ENCODE data around the gene PTPN6. TPM values are rescaled to one million over a fixed set of nuclear protein-coding genes. Genes with fewer than 3 reads are reported as not detected.
"Not testable (repeated sequence)": the region's sequence is repeated elsewhere in the genome, so short reads cannot be mapped to it uniquely, and the experiment has no call there.

Gene PTPN6
- total RNA-seq (1 to 10 TPM; 8.4 to 9.3 TPM), polyA plus RNA-seq (ENCODE audit: insufficient read length in 2 of 2) (1 to 10 TPM; 5.7 to 7.9 TPM)
- long read RNA-seq, donor 1, result 0 reads
- long read RNA-seq, donor 2, partial matches to known transcripts, result 0 of 1 reads
- long read RNA-seq, donor 2, other reads (novel, unspliced or antisense), result 0 of 1 reads
- long read RNA-seq, donor 3, result 0 reads
- long read RNA-seq, donor 4, partial matches to known transcripts, result 0 of 4 reads
- long read RNA-seq, donor 4, other reads (novel, unspliced or antisense), result 0 of 4 reads

DNA sequence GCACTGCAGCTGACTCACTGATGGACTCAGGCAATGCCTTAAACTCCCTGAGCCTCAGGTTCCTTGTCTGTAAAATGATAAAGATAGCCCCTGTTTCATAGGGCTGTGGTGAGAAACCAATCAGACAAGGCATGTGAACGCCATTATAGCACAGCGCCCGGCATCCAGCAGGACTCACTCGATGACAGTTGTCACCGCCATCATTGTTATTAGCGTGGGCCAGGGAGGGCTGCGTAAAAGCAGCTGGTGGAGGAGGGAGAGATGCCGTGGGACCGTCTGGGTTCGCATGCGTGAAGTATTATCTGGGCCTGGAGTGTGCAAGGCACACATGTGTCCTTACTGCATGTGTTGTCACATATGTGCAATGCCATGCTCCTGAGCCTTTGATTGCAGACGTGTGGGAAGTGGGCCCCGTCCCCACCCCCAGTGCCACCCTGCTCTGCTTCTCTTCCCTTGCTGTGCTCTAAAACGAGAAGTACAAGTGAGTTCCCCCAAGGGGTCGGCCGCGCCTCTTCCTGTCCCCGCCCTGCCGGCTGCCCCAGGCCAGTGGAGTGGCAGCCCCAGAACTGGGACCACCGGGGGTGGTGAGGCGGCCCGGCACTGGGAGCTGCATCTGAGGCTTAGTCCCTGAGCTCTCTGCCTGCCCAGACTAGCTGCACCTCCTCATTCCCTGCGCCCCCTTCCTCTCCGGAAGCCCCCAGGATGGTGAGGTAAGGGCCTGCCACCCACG, at the start of gene PTPN6:
Gene PTPN6 (plus strand): TSS at position 546 of the 730 bp plus-strand sequence. CDS start 157 bp downstream, at position 703.
- Histone ChIP-seq H3K4me3 (ENCODE audit: low read depth, low read length) (peak within 1 kb of the TSS; percentile 7), H3K4me1 (ENCODE audit: control insufficient read depth, insufficient read depth, low read length) (peaks cover 26% of the 10 kb centered on the region)
- 68% methylated on average over 25 of the region's 25 CpGs for WGBS (ENCODE audit: insufficient coverage)

DNA sequence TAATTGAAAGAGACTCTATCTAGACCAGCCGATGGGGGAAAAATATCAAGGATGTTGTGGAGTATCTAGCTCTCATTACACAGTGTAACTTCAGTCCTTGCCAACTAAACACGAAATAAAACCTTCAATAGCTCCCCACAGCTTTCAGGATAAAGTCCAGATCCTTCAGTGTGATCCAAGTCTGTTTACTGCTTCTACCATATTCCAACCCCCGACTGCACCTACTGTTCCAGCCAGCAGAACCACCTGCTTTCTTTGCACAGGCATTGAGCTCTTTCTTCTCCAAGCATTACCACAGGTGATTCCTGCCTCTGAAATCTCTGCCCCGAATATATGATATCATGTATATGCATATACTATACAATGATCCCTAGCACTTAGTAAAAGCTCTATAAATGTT, 48.7 kb upstream of the PTPN6 start:
- H3K27me3 ChIP-seq (ENCODE audit: control insufficient read depth, insufficient read depth, low read length), result no peaks in the 10 kb centered on the region
- H3K4me1 ChIP-seq (ENCODE audit: control insufficient read depth, insufficient read depth, low read length), result peaks cover 22% of the 10 kb centered on the region
- no peak overlapping the region for H3K27ac ChIP-seq (ENCODE audit: low read depth, low read length)
- 67% methylated on average over 1 of the region's 4 CpGs for WGBS (ENCODE audit: insufficient coverage)
- H3K36me3 ChIP-seq (ENCODE audit: control insufficient read depth, insufficient read depth, low read length), result peaks cover 2% of the 10 kb centered on the region
- no peak overlapping the region for H3K4me3 ChIP-seq (ENCODE audit: low read depth, low read length)
- DNase-seq (ENCODE audit: low read depth in 4 of 6, low spot score in 6 of 6), result no peak
- H3K9me3 ChIP-seq (ENCODE audit: control insufficient read depth, insufficient read depth, low read length), result no peaks in the 10 kb centered on the region

More for the DNA sequence above, at the start of gene PTPN6:
- no peak for DNase-seq (ENCODE audit: low read depth in 4 of 6, low spot score in 6 of 6)
- peaks cover 24% of the 10 kb centered on the region for H3K36me3 ChIP-seq (ENCODE audit: control insufficient read depth, insufficient read depth, low read length)
- no peak within 1 kb of the TSS for H3K27ac ChIP-seq (ENCODE audit: low read depth, low read length)
- no peaks in the 10 kb centered on the region for H3K27me3 ChIP-seq (ENCODE audit: control insufficient read depth, insufficient read depth, low read length)
- H3K9me3 ChIP-seq (ENCODE audit: control insufficient read depth, insufficient read depth, low read length), result no peaks in the 10 kb centered on the region

DNA sequence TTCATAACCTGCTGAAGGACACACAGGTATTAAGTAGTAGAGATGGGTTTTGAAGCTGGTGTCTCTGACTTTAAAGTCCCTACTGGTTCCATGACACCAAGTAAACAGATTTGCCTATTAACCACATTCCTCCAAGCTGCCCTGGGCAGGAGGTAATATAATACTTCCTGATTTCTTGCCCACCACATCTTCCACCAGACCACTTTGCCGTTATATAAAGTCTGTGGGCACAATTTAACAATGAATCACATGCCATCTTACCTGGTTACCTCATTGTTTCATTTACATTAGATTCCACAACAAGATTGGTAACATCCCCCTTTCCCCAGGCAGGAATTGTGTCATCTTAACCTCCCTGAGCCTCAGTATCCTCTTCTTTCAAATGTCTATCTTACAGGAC, 47.4 kb upstream of the PTPN6 start:
- no peaks in the 10 kb centered on the region for H3K27me3 ChIP-seq (ENCODE audit: control insufficient read depth, insufficient read depth, low read length)
- peaks cover 5% of the 10 kb centered on the region for H3K36me3 ChIP-seq (ENCODE audit: control insufficient read depth, insufficient read depth, low read length)
- 64% methylated on average over 1 of the region's 1 CpG for WGBS (ENCODE audit: insufficient coverage)
- H3K4me1 ChIP-seq (ENCODE audit: control insufficient read depth, insufficient read depth, low read length), result peaks cover 22% of the 10 kb centered on the region
- no peaks in the 10 kb centered on the region for H3K9me3 ChIP-seq (ENCODE audit: control insufficient read depth, insufficient read depth, low read length)
- no peak overlapping the region for H3K27ac ChIP-seq (ENCODE audit: low read depth, low read length)
- DNase-seq (ENCODE audit: low read depth in 4 of 6, low spot score in 6 of 6), result no peak
- H3K4me3 ChIP-seq (ENCODE audit: low read depth, low read length), result no peak overlapping the region

DNA sequence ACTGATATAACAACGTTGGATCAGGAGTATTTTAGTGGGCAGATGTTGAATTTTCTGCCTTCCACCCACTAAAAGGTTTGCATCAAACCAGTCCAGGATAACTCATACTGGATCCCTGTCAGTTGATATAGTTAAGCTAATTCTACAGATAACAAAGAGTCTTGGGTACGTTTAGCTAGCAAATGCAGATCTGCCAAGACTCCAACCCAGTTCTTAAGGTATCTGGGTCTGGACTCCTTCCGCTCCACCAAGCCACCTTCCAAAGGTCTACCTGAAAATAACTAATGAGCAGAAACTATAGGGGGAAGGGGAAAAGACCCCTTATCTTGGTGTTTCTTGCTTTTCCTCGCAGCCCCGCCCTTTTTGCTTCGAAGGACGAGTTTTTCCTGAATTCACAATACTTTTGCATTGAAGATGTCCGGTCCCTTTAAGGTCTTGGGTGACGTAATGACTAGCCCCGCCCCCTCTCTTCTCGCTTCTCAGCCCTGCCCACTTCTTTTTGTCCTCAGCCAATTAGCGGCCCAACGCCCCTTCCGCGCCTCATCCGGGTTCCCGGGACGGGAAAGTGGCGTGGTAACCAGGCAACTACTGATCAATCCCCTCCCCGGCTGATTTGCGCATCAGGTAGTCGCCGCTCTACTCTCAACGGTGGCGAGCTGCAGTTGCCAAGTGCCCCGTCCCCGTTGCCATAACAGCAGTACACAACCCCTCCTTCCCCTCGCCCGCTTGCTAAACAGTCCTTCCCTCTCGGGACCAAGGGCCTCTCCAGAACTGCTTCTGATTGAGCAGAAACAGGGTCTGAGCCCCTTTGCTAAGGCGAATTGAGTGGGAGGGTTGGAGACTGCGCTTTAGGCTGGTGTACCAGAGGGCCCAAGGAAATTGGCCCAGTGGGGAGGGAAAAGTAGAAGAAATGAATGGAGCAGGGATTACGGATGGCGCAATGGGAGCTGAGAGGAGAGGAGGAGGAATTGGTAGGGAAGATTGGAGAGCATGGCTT, 46.6 kb upstream of the PTPN6 start, which contains the start of gene LRRC23:
Gene LRRC23 (plus strand): TSS at position 543 of the 997 bp plus-strand sequence. CDS start 812 bp downstream, outside the sequence.
- WGBS (ENCODE audit: insufficient coverage), result under 1% methylated on average over 29 of the region's 34 CpGs
- H3K27ac ChIP-seq (ENCODE audit: low read depth, low read length), result peak within 1 kb of the TSS; percentile 89

DNA sequence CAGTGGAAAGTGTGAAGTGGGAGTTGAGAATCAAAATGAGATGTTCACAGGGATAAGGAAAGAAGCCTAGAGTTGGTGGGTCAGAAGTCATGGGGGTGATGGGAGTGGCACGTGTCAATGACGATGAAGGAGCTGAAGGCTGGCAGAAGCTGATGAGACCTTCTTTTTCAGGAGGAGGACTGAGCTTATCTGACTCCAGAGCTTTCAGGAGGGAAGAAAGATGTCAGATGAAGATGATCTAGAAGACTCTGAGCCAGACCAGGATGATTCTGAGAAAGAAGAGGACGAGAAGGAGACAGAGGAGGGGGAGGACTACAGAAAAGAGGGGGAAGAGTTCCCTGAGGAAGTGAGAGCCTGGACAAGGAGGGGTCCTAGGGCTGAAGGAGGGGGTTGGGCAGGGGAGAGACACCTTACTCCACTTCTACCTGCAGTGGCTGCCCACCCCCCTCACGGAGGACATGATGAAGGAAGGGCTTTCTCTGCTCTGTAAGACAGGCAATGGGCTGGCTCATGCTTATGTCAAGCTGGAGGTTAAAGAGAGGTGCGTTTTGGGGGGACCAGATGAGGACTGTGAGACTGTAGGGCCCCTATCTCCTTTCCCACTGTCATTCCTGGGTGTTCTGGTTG, 45.6 kb upstream of the PTPN6 start:
- 41% methylated on average over 3 of the region's 5 CpGs for WGBS (ENCODE audit: insufficient coverage)
- peaks cover 10% of the 10 kb centered on the region for H3K4me1 ChIP-seq (ENCODE audit: control insufficient read depth, insufficient read depth, low read length)
- peak overlapping the region; percentile 82 for H3K4me3 ChIP-seq (ENCODE audit: low read depth, low read length)
- no peak for DNase-seq (ENCODE audit: low read depth in 4 of 6, low spot score in 6 of 6)
- H3K27ac ChIP-seq (ENCODE audit: low read depth, low read length), result peak overlapping the region; percentile 89
- no peaks in the 10 kb centered on the region for H3K27me3 ChIP-seq (ENCODE audit: control insufficient read depth, insufficient read depth, low read length)
- no peaks in the 10 kb centered on the region for H3K9me3 ChIP-seq (ENCODE audit: control insufficient read depth, insufficient read depth, low read length)
- peaks cover 5% of the 10 kb centered on the region for H3K36me3 ChIP-seq (ENCODE audit: control insufficient read depth, insufficient read depth, low read length)

More for the DNA sequence above, 46.6 kb upstream of the PTPN6 start, which contains the start of gene LRRC23:
- peak; percentile 93 to 100 (median 98) for DNase-seq (ENCODE audit: low read depth in 4 of 6, low spot score in 6 of 6)
- Histone ChIP-seq H3K27me3 (ENCODE audit: control insufficient read depth, insufficient read depth, low read length) (no peaks in the 10 kb centered on the region), H3K36me3 (ENCODE audit: control insufficient read depth, insufficient read depth, low read length) (peaks cover 5% of the 10 kb centered on the region), H3K4me3 (ENCODE audit: low read depth, low read length) (peak within 1 kb of the TSS; percentile 82), H3K4me1 (ENCODE audit: control insufficient read depth, insufficient read depth, low read length) (peaks cover 16% of the 10 kb centered on the region), H3K9me3 (ENCODE audit: control insufficient read depth, insufficient read depth, low read length) (no peaks in the 10 kb centered on the region)

DNA sequence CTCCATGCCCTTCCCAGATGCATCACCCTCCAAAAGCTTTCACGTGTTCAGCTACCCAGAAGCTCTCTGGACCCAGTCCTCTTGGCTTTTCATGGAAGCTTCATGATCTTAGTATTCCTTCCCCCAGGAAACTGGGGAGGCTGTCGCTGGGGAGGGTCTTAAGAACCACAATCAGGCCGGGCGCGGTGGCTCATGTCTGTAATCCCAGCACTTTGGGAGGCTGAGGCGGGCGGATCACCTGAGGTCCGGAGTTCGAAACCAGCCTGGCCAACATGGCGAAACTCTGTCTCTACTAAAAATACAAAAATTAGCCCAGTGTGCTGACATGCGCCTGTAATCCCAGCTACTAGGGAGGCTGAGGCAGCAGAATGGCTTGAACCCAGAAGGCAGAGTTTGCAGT, 43.0 kb upstream of the PTPN6 start:
- not testable (repeated sequence) for H3K9me3 ChIP-seq (ENCODE audit: control insufficient read depth, insufficient read depth, low read length); H3K4me3 ChIP-seq (ENCODE audit: low read depth, low read length); H3K27me3 ChIP-seq (ENCODE audit: control insufficient read depth, insufficient read depth, low read length); H3K36me3 ChIP-seq (ENCODE audit: control insufficient read depth, insufficient read depth, low read length); H3K27ac ChIP-seq (ENCODE audit: low read depth, low read length); DNase-seq (ENCODE audit: low read depth in 4 of 6, low spot score in 6 of 6)
- WGBS (ENCODE audit: insufficient coverage), result 97% methylated on average over 6 of the region's 11 CpGs
- peaks cover 18% of the 10 kb centered on the region for H3K4me1 ChIP-seq (ENCODE audit: control insufficient read depth, insufficient read depth, low read length)

DNA sequence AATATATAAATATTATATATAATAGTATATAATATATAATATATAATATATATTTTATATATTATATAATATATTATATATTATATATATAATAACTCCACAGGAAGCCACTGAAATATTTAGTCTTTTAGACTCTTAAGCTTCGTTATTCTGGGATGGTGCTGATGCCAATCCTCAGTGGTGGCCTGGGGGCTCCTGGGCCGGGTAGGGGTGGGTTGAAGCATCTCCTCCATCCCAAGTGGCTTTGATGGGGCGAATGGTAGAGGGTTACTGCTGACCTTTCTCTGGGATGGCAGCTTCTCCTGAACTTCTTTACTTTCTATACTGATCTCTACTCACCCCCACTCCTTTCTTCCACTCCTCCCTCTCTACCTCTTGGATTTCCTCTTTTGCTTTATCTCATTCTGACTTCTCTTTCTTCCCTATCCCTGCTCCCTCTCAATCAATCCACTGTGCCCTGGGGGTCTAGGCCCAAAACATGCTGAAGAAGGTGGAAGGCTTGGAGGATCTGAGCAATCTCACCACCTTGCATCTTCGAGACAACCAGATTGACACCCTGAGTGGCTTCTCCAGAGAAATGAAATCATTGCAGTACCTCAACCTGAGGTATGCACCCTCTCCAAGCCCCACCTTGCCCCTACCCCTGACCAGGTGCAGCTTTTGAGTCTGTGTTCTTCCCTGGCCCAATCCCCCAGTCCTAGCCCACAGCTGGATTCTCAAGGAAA, 41.6 kb upstream of the PTPN6 start:
- Histone ChIP-seq H3K4me3 (ENCODE audit: low read depth, low read length) (no peak overlapping the region), H3K4me1 (ENCODE audit: control insufficient read depth, insufficient read depth, low read length) (peaks cover 29% of the 10 kb centered on the region), H3K36me3 (ENCODE audit: control insufficient read depth, insufficient read depth, low read length) (peaks cover 5% of the 10 kb centered on the region), H3K27me3 (ENCODE audit: control insufficient read depth, insufficient read depth, low read length) (no peaks in the 10 kb centered on the region), H3K9me3 (ENCODE audit: control insufficient read depth, insufficient read depth, low read length) (no peaks in the 10 kb centered on the region), H3K27ac (ENCODE audit: low read depth, low read length) (no peak overlapping the region)
- peak in 1 of 6 donors; percentile 1 for DNase-seq (ENCODE audit: low read depth in 4 of 6, low spot score in 6 of 6)
- 97% methylated on average over 2 of the region's 4 CpGs for WGBS (ENCODE audit: insufficient coverage)

DNA sequence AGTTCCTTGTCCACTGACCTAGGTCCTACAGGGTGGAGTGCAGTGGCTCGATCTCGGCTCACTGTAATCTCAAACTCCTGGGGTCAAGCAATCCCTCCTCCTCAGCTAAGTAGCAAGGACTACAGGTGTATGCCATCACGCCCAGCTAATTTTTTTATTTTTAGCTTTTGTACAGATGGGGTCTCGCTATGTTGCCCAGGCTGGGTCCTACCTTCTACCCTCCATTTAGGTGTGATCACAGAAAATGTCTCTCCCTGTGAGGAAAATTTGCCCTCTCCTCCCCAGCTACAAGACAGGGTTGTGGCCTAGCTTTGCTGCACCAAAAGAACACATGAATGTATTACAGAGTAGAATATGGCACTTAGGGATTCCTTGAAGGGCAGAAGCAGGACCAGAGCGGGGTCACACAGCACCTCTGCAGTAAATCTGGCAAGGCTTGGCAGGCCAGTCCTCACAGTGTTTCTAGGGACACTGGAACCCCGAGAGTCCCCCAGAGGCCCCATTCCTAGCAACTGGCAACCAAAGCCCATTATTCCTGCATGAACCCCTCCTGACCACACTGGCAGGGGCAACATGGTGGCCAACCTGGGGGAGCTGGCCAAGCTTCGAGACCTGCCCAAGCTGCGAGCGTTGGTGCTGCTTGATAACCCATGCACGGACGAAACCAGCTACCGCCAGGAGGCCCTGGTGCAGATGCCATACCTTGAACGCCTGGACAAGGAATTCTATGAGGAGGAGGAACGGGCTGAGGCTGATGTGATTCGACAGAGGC, 38.8 kb upstream of the PTPN6 start:
- DNase-seq (ENCODE audit: low read depth in 4 of 6, low spot score in 6 of 6), result peak in 1 of 6 donors; percentile 1
- Histone ChIP-seq H3K27ac (ENCODE audit: low read depth, low read length) (no peak overlapping the region), H3K27me3 (ENCODE audit: control insufficient read depth, insufficient read depth, low read length) (no peaks in the 10 kb centered on the region), H3K9me3 (ENCODE audit: control insufficient read depth, insufficient read depth, low read length) (no peaks in the 10 kb centered on the region), H3K4me3 (ENCODE audit: low read depth, low read length) (no peak overlapping the region), H3K36me3 (ENCODE audit: control insufficient read depth, insufficient read depth, low read length) (peaks cover 20% of the 10 kb centered on the region), H3K4me1 (ENCODE audit: control insufficient read depth, insufficient read depth, low read length) (peaks cover 47% of the 10 kb centered on the region)
- 89% methylated on average over 13 of the region's 15 CpGs for WGBS (ENCODE audit: insufficient coverage)

Measured in spinal cord (tissue), 10 donors.